ENCODE data around the gene DMBX1. TPM values are rescaled to one million over a fixed set of nuclear protein-coding genes. Genes with fewer than 3 reads are reported as not detected.
A peak's percentile ranks its signal among the peaks of the same experiment; 100 is the strongest.

The DMBX1 gene
- not detected in 2 replicates for total RNA-seq (2014; rRNA removed; shearing (Covaris generic))
- not detected in 2 replicates for polyA plus RNA-seq (2015; cell fraction: cytosol; rRNA removed)
- polyA plus RNA-seq (2015; cell fraction: nucleus; rRNA removed) = not detected in 2 replicates

DNA sequence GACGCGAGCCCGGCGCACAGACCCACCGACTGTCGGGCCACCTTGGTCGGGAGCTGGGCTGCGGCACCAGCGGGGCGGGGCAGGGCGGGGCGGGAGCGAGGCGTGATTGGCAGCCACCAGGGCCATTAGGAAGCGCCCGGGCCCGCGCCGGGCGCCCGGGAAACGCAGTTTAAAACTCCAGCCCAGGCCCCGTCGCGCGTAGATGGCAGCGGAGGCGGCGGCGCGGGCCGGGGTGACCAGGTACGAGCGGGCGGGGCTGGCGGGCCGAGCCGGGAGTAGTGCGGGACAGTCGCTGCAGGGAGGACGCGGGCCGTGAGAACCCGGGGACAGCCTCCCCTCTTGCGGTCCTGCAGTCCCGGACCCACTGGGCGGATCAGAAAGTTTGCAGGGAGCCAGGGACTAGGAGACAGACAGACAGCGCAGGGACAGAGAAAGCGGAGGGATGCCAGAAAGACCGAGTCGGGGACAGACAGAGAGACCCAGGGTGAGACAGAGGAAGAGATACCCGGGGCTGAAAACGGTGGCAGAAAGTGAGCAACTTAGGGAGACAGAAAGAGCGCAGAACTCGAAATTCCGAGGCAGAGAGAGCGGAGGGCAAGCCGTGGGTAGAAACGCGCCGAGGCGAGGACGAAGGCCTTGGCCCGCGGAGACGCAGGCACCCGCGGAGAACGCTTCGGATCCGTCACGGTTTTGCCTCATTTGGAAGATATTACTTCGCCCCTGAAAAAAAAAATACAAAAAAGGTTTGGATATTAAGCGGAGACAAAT lies at the start of gene DMBX1:
DMBX1 (plus strand) TSS at position 199 of the 768 bp plus-strand sequence. CDS start 17,175 bp downstream, outside the sequence.
- DNase-seq (ENCODE audit: low read depth) = no peak

GRCh38 chr1:46440478-46440877 lies 49.2 kb upstream of the DMBX1 start:
- no peak for DNase-seq (ENCODE audit: low read depth)

DNA sequence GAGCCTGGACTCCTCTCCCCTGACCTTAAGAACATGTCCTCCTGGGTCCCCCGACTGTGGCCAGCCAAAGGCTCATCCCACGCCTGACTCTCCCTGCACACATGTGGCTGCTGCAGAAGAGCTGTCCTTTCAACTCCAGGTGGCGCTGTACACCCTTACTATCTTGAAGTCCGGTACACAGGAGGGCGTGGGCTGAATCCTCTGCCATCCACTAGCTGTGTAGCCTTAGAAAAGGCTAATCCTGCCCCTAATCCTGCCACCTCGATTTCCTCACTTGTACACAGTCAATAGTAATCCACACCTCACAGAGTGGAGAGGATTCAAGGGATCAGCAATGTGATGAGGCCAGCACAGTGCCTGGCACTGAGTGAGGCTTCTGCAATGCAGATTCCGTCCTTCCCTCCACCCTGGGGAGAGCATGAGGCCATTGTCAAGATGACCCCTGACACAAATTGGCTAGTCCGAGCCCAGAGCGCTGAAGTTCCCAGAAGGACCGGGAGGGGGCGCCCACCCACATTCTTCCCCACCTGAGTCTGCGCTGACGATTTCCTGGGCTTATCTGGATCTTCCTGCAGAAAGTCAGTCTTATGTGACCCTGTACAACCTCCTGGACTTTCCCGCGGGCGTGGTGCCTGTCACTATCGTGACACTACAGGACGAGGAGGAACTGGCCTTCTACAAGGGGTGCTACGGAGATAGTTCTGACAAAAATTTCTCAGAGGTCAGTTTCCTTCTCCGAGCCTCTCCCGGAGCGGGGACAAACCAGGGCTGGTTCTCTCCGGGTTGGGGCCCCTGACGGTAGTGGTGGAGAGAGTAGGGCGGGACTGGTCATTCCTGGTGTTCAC lies 47.1 kb upstream of the DMBX1 start:
- peak; percentile 68 for DNase-seq (ENCODE audit: low read depth)

DNA sequence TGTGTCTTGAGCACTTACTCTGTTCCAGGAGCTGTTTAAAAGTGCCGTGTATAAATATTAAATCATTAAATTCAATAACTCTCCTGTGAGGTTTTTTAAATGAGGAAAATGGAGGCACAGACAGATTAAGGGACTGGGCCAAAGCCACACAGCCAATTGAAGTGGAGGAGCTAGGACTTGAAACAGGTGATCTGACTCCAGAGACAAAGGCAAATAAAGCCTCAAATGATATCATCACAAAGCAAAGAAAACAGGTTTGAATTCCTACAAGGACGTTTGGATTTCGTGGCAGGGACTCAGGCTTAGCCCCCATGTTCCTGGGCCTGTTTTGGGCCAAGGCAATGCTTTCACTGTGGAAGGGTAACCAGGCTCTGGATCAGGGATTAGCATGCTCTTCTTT lies 45.2 kb upstream of the DMBX1 start:
- no peak for DNase-seq (ENCODE audit: low read depth)

DNA sequence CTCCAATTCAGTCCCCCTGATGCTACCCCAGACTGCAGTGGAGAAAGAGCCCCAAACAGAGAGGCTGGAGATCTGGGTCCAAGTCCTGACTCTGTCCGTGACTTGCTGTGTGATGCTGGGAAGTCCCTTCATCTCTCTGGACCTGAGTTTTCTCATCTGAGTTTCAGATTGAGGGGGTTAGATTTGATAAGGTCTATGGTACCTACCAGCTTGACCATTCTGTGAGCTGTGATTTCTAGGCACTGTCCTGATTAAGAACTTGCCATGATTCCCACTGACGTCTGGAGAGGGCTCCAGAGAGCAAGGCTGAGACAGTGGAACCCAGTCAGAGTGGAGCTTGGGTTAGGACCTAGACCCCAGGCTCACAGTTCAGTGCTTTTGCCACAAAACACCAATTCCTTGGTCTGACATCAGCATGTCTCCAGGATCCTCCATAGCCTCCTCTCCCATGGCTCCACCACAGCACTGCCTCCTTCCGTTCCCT lies 43.8 kb upstream of the DMBX1 start:
- DNase-seq (ENCODE audit: low read depth) = no peak

DNA sequence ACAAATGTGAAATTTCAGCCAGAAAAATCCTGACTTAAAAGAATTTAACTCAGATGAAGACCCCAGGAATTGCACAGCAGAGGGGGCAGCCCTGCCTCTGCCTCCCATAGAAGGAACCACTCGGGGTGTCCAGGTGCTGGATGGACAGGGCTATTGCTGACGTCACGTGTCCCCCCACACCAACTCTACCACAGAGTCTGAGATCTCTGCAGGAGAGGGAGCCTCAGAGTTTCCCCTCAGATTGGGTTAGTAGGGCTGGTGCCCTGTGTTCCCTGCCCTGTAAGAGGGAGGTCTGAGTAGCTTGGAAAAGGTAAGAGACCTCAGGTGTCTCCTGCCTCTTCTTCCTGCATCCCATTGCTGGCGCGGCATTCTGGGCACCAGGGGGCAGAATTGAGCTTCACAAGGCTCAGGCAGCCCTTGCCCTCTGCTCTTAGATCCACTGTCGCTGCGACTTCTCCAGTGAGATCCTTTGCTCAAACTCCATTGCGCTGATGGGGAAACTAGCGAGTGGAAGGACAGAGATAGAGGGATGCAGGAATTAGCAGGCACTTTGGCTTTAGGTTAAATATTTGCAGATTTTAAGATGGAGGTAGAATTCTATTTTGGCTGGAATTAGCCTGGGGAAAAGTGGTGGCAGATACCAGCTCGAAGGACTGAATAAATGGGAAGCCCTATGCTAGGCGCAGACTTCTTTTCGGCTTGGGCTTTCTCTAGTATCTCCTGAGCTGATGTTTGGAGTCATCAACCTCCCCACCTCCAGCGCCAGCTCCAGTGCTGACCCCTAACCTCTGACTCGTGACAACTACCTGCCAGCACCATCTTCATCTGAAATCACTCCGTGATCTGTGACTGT lies 42.8 kb upstream of the DMBX1 start:
- DNase-seq (ENCODE audit: low read depth) = peak; percentile 58

DNA sequence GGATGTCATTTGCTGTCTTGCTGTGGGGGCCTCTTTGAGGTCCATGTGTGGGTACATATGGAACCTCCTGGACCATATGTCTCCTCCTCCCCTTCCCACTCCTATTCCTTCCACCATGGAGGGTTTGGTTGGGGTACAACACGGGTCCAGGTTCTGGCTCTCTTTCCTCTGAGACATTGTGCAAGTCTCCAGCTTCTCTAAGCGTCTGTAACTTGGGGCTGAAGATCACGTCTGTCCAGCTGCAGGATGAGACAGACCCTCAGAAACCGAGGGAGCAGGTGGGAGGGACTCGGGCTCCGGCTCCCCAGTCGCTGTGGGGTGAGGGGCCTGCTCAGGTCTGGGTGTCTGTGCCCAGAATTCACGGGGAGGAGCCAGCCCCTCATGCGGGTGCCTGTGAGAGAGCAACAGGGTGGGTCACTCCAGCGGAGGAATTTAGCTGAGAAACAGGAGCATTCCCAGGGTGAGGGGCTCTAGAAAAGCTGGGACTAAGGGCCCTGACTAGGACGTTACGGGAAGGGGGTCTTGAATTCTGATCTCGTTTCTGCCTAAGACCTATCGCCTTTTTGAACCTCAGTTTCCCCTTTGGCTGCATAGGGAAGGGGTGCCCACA lies 42.0 kb upstream of the DMBX1 start:
- DNase-seq (ENCODE audit: low read depth) = no peak

DNA sequence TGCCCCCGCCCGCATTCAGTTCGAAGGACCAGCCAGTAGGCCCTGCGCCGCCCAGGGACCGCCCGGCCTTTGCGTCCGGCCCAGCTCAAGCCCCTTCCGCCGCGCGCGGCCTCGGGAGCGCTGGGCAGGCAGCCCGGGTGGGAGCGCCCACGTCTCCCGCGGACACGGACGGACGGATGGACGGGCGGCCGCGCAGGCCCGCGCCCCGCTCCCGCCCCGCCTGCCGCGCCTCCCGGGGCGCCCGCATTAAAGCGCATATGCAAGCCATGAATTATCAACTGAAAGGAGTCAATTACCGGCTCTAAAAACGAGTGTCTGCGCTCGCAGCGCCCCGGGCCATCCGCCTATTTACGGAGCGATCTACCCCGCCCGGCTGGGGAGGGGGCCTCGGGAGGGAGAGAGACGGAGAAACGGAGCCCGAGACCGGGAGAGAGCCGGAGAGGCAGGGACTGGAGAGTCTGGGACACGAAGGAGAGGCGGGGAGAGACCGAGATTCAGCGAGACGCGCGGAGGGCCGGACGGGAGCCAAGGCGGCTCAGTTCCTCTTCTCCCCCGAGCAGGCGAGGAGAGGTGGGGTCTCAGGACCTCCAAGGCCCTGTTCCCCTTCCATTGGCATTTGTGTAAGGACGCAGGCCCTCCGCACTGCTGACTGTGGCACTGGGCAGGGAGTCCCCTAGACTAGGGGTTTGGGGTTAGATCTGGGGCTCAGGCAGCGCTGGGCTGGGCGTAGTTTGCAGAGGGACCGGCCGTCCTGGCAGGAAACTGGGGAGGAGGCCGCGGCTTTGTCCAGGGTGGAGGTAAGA lies 41.3 kb upstream of the DMBX1 start:
- DNase-seq (ENCODE audit: low read depth) = no peak

- no peak for DNase-seq (ENCODE audit: low read depth)
These were observed 40.1 kb upstream of the DMBX1 start for GRCh38 chr1:46449223-46450159.

DNA sequence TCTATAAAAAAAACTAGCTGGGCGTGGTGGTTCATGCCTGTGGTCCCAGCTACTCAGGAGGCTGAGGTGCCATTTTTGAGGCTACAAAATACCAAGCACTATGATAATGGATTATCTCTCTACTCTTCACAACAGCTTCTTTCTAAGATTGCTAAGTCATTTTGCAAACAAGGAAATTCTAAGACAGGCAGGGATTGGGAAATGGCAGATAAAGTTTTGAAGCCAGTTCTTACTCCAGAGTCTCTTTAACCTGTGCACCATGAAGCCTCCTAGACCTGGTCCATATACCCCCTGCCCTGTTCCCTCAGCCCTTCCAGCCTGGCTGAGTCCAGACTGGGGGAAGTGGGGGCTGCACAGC lies 39.5 kb upstream of the DMBX1 start:
- DNase-seq (ENCODE audit: low read depth) = no peak

- no peak for DNase-seq (ENCODE audit: low read depth)
These were observed 37.4 kb upstream of the DMBX1 start for GRCh38 chr1:46451948-46452930.

DNA sequence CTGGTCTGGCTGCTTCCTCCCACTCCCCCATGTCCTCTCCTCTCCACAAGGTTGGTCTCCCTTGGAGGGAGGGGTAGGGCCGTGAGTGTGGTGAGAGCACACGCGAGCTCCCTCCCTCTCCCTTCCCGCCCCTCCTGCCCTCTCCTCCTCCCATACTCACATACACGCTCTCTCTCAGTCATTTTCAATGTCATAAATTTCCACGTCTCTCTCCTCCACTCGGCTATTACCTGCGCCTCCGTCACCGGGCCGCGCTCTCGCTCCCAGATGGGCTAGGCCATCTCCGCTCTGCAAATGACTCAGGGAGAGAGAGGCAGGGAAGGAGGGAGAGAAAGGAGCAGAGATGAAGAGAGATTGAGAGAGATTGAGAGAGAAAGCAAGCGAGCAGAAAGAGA lies 36.7 kb upstream of the DMBX1 start:
- DNase-seq (ENCODE audit: low read depth) = no peak

DNA sequence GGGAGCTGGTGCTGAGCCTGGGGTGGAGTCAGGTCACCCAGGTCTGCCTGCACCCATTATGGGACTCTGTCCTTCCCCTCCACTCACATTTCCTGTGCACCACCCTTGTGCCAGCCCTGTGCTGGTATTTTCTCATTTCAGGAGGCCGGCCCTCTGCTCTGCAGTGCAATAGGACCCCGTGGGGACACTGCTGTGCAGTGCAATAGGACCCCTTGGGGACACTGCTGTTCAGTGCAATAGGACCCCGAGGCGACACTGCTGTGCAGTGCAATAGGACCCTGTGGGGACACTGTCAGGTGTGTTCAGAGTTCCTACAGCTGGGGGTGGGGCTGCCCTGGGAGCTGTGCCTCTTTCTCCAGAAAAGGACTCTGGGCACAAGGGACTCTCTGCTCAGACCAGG lies 36.2 kb upstream of the DMBX1 start:
- DNase-seq (ENCODE audit: low read depth) = no peak

DNA sequence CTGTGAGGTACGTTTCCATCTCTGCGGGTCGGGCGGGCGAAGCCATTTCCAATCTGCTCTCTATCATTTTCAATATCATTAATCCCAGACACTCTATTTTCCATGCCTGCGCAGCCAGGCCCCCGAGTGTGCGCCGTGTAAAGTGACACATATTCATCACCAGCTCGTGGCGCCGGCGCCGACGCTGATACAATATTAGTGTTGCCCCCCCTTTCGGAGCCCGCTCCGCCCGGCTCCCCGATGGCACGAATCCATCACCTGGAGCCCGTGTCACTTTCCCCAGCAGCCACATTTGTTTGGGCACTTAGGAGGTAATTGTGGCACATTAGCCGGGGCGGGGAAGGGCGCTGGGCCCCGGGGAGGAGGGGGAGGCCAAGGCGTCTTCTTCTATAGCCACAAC lies 33.7 kb upstream of the DMBX1 start:
- DNase-seq (ENCODE audit: low read depth) = no peak

GRCh38 chr1:46456411-46456963 lies 33.1 kb upstream of the DMBX1 start:
- peak; percentile 20 for DNase-seq (ENCODE audit: low read depth)

DNA sequence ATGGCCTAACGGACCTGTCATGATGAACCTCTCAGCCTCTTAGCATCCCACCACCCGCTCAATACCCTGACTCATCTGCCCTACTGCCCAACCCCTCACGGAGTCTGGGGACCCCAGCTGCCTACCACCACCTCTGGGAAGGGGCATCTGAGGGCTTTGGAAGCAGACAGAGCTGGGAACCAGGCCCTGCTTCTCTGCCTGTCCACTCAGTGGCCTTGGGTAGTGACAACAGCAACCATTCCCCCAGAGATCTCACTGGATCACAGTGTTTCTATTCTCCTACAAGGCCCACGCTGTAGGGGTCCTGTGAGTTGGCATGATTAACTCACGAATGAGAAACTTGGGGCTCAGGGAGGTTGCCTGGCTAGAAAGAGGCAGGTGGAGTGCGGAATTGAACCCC lies 32.5 kb upstream of the DMBX1 start:
- DNase-seq (ENCODE audit: low read depth) = no peak

GRCh38 chr1:46458190-46458589 lies 31.4 kb upstream of the DMBX1 start:
- DNase-seq (ENCODE audit: low read depth) = no peak

Measured in HT1080 (cell line).